IMR-90 (cell line): Measurements from ENCODE around the gene PLCH2. TPM values are rescaled to one million over a fixed set of nuclear protein-coding genes. Genes with fewer than 3 reads are reported as not detected.

Experiments used
- MAFK ChIP-seq: IDR thresholded peaks from 2 replicates; pipeline ENCODE4 v1.6.1; 2012; ENCODE audit warnings: low read depth, low read length, improper control_type of control experiment
- MAZ ChIP-seq: IDR thresholded peaks from 2 replicates; pipeline ENCODE4 v1.6.1; 2012; ENCODE audit warnings: low read depth, mild to moderate bottlenecking, low read length, improper control_type of control experiment, moderate library complexity, borderline replicate concordance
- RCOR1 ChIP-seq: IDR thresholded peaks from 2 replicates; pipeline ENCODE4 v1.6.1; 2012; ENCODE audit warnings: mild to moderate bottlenecking, low read length, improper control_type of control experiment; ENCODE audit not compliant: insufficient replicate concordance
- polyA plus RNA-seq, 3 experiments: library from polyadenylated mRNA; depleted of rRNA; stranded (reverse); fragments of >200 nt; gene quantifications; 2 replicates each; pipeline ENCODE4 v1.2.3, GENCODE V29; 2012; ENCODE audit warnings: low replicate concordance in 1 of 3
- total RNA-seq: library from RNA; depleted of rRNA; stranded (reverse); fragments of >200 nt; gene quantifications from 2 replicates; pipeline ENCODE4 v1.2.3, GENCODE V29; 2012

PLCH2 gene
- total and polyA plus RNA-seq, 2 of the 4 experiments (the other 2 are of a cell fraction) = 0.18 to 1.9 TPM

GRCh38 chr1:2545754-2546514, 69.8 kb downstream of the PLCH2 start (continued):
- TF ChIP-seq MAZ = peak; percentile 32; the same call in 1 of the 2 replicates
- no peak for TF ChIP-seq RCOR1
- no peak for TF ChIP-seq MAFK
